ENCODE measurements around the gene LRRC53. TPM values are rescaled to one million over a fixed set of nuclear protein-coding genes. Genes with fewer than 3 reads are reported as not detected.

Gene LRRC53
- total RNA-seq, 1 donor from 2014 or later: not detected

DNA sequence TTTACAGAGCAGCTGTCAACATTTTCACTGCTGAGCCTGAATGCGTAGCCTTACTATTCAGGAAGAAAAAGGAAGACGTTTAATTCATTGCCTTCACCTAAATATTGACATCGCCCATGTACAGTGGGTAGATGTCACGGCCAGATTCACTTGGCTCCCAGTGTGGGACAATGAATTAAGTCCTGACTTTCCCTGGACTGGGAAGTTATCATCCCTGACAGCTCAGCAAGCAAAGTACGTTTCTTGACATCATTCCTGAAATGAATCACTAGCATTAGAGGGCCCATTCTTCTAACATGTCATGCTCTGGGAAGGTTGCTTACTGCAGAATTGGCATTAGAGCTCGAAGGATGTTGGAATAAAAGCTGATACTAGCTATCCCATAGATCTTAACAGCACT, 37.8 kb downstream of the LRRC53 start:
- TF ChIP-seq, protein P1, sequence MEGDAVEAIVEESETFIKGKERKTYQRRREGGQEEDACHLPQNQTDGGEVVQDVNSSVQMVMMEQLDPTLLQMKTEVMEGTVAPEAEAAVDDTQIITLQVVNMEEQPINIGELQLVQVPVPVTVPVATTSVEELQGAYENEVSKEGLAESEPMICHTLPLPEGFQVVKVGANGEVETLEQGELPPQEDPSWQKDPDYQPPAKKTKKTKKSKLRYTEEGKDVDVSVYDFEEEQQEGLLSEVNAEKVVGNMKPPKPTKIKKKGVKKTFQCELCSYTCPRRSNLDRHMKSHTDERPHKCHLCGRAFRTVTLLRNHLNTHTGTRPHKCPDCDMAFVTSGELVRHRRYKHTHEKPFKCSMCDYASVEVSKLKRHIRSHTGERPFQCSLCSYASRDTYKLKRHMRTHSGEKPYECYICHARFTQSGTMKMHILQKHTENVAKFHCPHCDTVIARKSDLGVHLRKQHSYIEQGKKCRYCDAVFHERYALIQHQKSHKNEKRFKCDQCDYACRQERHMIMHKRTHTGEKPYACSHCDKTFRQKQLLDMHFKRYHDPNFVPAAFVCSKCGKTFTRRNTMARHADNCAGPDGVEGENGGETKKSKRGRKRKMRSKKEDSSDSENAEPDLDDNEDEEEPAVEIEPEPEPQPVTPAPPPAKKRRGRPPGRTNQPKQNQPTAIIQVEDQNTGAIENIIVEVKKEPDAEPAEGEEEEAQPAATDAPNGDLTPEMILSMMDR (IDR thresholded peaks at IDR 0.05; ENCODE audit: insufficient read depth, low read length, severe bottlenecking): no peak
- H3K27me3 ChIP-seq (ENCODE audit: control insufficient read depth, insufficient read depth, low read length): no peaks in the 10 kb centered on the region

DNA sequence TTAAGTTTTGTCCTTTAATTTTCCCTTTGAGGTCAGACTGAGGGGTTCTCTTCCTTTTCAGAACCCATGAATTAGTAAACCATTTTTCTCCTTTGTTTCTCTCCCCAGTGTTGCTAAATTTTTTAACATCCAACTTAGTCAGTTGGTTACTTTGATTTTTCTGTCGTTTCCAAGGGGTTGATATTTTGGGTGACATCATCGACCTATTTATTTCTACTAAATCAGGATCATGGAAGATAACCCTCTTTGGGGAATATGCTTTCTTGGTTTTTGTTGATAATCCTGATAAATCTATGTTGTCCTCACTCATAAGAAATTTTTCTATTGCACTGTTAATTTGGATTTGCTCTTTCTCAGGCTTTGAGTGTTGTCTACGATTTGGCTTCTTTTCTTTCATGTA, 40.9 kb downstream of the LRRC53 start:
- DNase-seq (ENCODE audit: low read depth) (no peak), FAIRE-seq (no peak)
- TF ChIP-seq, protein P1 (IDR thresholded peaks at IDR 0.05; ENCODE audit: insufficient read depth, low read length, severe bottlenecking): no peak
- Histone ChIP-seq H3K27me3 (ENCODE audit: control insufficient read depth, insufficient read depth, low read length) (no peaks in the 10 kb centered on the region), H3K4me3 (ENCODE audit: low read depth, low read length) (no peak overlapping the region), H3K36me3 (ENCODE audit: control insufficient read depth, insufficient read depth, low read length) (no peaks in the 10 kb centered on the region)

More for the DNA sequence above, 37.8 kb downstream of the LRRC53 start:
- Histone ChIP-seq H3K36me3 (ENCODE audit: control insufficient read depth, insufficient read depth, low read length) (no peaks in the 10 kb centered on the region), H3K4me3 (ENCODE audit: low read depth, low read length) (no peak overlapping the region)
- FAIRE-seq (no peak), DNase-seq (ENCODE audit: low read depth) (no peak)

DNA sequence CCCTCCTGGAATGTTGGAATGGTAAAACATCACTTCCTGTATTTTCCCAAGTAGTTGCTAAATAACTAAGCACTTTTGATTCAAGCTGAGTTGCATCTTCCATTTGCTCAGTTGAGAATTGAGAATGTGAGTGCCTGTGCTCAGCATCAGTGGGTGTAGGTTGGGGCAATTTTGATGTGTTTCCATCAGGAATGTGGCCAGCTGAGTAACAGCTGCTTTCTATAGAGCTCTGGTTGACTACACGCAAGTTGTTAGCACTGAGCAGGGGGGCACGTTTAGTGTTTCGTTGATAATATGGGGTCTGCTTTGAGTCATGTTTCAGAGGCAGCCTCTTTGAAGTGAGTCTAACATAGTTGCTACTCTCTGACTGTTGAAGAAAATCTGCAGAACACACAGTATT, 41.5 kb downstream of the LRRC53 start:
- FAIRE-seq (no peak), DNase-seq (ENCODE audit: low read depth) (no peak)
- Histone ChIP-seq H3K36me3 (ENCODE audit: control insufficient read depth, insufficient read depth, low read length) (no peaks in the 10 kb centered on the region), H3K27me3 (ENCODE audit: control insufficient read depth, insufficient read depth, low read length) (no peaks in the 10 kb centered on the region), H3K4me3 (ENCODE audit: low read depth, low read length) (no peak overlapping the region)
- TF ChIP-seq, protein P1 (IDR thresholded peaks at IDR 0.05; ENCODE audit: insufficient read depth, low read length, severe bottlenecking): no peak

DNA sequence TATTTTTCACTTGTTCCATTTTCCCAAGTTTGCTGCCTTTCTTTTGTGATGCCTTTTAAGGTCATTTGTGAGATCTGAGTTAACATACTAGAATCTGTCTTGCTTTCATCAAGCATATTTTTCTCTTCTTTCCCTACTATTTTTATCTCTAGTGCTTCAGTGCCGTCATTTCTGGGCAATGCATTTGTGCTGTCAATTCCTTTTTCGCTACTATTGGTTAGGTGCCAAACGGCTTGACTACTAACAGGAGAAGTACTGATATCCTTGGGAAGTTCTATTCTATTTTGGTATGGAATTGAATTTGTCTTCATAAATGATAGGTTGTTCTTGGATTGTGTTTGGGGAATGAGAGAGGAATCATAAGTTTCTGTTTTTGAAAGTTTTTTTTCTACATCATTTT, 42.2 kb downstream of the LRRC53 start:
- H3K4me3 ChIP-seq (ENCODE audit: low read depth, low read length): no peak overlapping the region

DNA sequence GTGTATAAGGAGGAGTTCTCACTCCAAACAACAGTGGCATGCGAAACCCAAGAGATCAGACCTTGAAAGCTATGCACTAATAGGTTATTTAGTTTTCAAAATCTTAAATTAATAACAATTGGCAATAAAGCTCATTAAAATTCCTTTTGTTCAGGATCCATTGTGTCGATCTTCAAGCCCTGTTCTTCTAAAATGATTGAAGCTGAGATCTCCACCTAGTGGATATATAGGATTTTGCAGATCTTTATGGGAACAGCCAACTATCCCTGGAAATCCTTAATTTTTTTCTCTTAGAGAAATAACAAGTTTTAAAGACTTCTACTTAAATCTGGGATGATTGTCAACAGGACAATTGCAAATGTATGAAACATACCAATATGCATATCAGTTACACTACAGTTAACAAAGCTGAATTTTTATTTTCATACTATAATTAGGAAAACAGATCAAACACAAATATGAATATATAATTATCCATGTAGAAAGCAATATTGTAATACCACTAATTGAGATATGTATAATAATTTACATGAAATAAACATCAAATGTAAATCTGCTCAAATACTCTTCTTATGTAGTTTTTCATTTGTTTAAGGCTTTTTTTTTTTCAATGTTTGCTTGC, 43.3 kb downstream of the LRRC53 start:
- H3K4me3 ChIP-seq (ENCODE audit: low read depth, low read length): no peak overlapping the region
- no peak for FAIRE-seq
- peak; percentile 54 for DNase-seq (ENCODE audit: low read depth)
- TF ChIP-seq, protein P1 (IDR thresholded peaks at IDR 0.05; ENCODE audit: insufficient read depth, low read length, severe bottlenecking): peak; percentile 40
- no peaks in the 10 kb centered on the region for H3K27me3 ChIP-seq (ENCODE audit: control insufficient read depth, insufficient read depth, low read length)
- H3K36me3 ChIP-seq (ENCODE audit: control insufficient read depth, insufficient read depth, low read length): no peaks in the 10 kb centered on the region

More for the DNA sequence above, 42.2 kb downstream of the LRRC53 start:
- H3K27me3 ChIP-seq (ENCODE audit: control insufficient read depth, insufficient read depth, low read length): no peaks in the 10 kb centered on the region
- TF ChIP-seq, protein P1 (IDR thresholded peaks at IDR 0.05; ENCODE audit: insufficient read depth, low read length, severe bottlenecking): no peak
- no peaks in the 10 kb centered on the region for H3K36me3 ChIP-seq (ENCODE audit: control insufficient read depth, insufficient read depth, low read length)
- FAIRE-seq: no peak
- DNase-seq (ENCODE audit: low read depth): no peak
